GM18498 (cell line): Measurements from ENCODE around the gene NDUFS5.
"Not testable (repeated sequence)": the region's sequence is repeated elsewhere in the genome, so short reads cannot be mapped to it uniquely, and the experiment has no call there.

Experiments used
- ATAC-seq: cut with Tn5 transposase; IDR thresholded peaks from one replicate; pipeline ENCODE4 v1.9.1; 2021; ENCODE audit warnings: mild to moderate bottlenecking, moderate library complexity; ENCODE audit not compliant: unreplicated experiment

NDUFS5 gene

DNA sequence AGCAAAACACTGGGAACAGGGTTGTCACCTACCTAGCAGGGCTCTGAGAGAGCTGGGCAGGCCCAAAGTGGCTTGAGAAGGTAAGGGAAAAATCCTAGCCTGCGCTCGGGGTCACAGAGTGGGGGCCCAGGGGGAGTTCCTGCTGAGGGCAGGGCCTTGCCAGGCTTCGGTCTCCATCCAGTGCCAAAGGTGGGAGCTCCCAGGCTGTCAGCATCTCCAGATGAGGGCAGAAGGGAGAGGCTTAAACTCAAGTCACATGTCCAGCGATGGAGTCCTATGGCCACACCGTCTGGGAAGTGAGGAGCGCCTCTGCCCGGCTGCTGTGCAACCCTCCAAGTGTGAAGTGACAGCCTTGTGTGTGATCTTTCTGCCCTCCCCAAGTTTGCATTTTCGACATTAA, 11.2 kb upstream of the NDUFS5 start:
- not testable (repeated sequence) for ATAC-seq

DNA sequence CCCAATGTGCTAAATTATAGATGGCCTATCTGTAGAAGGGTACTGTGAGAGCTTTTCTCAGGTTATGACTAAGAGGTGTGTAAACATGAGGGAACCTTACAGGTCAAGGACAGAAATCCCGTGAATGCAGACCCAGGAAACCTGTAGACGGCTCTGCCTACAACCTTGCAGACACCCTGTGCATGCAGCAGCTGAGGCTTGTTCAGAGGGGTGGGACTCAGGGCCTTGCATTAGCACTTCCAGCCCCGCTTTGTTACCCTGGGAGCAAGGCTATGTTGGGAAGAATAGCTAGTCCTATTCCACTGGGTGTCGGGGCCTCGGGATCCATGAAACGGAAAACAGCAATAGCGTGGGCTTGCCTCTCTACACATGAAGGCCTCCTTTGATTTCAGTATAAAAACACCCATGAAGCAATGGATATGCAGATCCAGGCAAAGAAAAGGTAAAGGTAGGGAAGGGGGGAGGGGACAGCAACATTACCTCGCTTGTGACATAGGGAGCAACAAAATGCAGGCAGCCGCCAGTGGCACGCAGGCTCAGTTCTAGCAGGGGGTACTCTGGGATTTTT, 9.5 kb upstream of the NDUFS5 start:
- no peak for ATAC-seq

DNA sequence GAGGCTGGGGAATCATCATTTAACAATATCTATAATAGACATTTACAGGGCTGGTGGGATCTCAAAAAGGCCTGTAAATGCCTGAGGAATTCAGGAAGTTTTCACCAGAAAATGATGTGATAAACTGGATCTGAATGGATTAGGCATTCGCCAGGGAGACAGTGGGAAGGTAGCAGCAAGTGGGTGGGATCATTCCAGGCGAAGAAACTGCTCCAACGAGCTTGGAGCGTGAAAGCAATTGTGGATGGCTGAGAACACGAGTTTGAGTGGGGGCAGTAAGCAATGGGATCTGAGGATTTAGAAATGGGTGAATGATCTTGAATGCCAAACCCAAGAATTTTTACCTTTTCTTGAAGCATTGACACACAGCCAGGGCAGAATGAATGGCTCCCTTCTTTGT, 8.9 kb upstream of the NDUFS5 start:
- ATAC-seq: no peak

DNA sequence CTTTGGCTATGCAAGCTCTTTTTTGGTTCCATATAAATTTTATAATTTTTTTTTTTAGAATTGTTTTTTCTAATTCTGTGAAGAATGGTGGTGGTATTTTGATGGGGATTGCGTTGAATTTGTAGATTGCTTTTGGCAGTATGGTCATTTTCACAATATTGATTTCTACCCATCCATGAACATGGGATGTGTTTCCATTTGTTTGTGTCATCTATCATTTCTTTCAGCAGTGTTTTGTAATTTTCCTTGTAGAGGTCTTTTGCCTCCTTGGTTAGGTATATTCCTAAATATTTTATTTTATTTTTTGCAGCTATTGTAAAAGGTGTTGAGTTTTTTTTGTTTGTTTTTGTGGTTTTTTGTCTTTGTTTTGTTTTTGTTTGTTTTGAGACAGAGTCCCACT, 5.7 kb upstream of the NDUFS5 start:
- ATAC-seq: not testable (repeated sequence)

DNA sequence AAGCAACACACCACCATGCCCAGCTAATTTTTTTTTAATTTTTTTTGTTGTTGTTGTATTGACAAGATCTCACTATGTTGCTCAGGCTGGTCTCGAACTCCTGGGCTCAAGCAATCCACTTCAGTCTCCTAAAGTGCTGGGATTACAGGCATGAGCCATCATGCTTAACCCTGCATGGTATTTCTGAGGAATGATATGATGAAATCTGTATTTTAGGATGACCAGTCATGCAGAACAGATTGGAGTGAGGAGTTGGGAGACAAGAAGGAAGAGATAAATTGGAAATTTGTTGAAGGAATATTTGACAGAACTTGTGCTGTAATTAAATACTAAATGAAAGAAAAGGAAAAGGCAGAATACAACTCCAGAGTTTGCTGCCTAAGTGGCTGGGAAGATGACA, 4.7 kb upstream of the NDUFS5 start:
- no peak for ATAC-seq

DNA sequence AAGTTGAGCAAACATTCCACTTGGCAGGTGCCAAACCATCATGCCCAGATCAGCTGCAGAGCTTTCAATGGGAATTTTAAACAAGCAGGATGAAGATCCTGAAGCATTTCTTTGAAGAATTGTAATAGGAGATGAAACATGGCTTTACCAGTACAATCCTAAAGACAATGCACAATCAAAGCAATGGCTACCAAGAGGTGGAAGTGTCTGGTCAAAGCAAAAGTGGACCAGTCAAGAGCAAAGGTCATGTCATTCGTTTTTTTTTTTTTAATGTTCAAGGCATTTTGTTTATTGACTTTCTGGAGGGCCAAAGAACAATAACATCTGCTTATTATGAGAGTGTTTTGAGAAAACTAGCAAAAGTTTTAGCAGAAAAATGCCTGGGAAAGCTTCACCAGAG, 3.0 kb upstream of the NDUFS5 start:
- no peak for ATAC-seq

DNA sequence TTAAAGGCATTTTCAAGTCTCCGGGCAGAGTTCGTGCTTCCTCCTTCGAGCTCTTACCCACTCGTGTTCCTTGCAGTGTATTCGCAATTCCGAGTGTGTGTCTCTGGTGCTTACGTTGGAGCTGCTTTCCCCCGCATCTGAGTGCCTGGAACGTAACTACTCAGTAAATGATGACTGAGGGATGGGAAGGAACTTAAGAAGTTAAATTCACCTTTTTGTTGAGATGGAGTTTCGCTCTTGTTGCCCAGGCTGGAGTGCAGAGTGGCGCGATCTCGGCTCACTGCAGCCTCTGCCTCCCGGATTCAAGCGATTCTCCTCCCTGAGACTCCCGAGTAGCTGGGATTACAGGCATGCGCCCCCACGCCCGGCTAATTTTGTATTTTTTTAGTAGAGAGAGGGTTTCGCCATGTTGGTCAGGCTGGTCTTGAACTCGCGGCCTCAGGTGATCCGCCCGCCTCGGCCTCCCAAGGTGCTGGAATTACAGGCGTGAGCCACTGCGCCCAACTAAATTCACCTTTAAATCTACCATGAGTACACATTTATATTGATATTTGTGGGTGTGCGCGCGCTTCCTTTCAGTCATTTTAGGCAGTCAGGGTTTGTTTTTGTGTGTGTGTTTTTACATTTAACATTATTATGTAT, 837 bp downstream of the NDUFS5 start:
- no peak for ATAC-seq

DNA sequence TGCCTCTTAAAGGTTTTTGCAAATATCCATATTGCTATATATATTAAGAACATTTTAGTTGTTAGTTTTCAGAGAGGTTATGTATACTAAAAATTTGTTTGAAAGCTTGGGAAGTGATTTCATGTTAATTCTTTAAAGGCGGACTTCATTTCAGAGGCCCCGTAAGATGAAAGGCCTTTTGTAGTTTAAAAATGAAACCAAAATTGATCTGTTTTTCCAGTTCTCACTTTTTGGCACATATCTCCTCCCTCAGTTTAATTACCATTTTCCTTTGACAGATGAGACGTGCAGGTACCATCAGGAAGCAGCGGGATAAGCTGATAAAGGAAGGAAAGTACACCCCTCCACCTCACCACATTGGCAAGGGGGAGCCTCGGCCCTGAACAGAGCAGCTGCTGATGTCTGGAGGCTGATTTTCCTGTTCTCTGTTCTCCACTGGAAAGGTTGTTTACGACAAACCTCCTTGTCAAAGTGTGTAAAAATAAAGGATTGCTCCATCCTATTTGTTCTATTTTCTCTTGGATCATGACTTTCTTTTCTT, 8.0 kb downstream of the NDUFS5 start:
- ATAC-seq: no peak

DNA sequence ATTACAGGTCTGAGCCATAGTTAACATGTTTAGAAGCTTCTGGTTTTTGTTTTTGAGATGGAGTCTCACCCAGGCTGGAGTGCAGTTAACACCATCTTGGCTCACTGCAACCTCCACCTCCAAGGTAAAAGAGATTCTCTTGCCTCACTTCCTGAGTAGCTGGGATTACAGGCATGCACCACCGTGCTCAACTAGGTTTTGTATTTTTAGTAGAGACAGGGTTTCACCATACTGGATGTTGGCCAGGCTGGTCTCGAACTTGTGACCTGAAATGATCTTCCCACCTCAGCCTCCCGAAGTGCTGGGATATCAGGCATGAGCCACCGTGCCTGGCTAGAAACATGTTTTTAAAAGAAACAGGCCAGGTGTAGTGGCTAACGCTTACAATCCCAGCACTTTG, 10.5 kb downstream of the NDUFS5 start:
- ATAC-seq: no peak

DNA sequence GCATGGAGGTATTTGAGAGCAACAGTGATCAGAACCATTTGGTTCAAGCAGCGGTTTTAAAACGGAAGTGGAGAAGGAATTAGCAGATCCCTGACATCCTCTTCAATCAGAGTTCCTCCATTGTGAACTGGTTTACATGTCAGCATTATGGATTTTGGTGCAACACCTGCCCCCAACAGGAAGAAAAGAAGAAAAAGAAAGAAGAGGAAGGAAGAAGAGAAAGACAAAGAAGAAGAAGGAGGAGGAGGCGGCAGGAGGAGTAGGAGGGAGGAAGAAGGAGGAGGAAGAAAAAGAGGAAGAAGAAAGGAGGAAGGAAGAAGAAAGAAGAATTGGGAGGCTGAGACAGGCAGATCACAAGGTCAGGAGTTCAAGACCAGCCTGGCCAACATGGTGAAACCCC, 17.4 kb downstream of the NDUFS5 start:
- ATAC-seq: no peak

DNA sequence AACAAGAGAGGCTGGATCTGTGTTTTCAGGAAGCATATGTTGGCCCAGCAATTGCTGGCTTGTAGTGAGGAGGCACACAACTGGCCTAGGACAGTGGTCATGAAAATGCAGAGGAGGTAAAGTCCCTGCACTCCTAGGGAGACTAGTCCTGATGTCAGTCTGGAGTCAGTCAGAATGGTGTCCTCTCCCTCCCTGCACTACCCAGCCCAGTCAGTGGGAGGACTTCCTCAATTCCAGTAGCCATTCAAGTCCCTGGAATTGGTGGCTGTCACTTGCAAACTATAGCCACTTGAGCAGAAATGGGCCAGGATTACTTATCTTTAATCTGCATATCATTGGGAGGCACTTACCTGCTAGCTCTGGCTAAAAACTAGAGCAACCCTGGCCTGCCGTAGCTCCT, 18.6 kb downstream of the NDUFS5 start:
- ATAC-seq: no peak

DNA sequence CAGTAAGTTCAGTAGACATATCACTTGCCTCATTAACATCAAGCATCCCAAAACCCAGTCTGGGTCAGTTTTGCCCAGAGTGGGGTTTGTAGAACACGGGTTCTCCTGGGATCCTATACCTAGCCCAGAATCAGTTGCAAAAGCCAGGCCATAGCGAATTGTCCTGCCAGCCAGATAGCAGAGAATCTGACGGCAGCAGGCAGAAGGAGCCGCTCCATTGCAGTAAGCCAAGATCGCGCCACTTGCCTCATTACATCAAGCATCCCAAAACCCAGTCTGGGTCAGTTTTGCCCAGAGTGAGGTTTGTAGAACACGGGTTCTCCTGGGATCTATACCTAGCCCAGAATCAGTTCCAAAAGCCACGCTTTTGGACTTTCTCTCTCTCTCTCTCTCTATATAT, 19.1 kb downstream of the NDUFS5 start:
- ATAC-seq: no peak

DNA sequence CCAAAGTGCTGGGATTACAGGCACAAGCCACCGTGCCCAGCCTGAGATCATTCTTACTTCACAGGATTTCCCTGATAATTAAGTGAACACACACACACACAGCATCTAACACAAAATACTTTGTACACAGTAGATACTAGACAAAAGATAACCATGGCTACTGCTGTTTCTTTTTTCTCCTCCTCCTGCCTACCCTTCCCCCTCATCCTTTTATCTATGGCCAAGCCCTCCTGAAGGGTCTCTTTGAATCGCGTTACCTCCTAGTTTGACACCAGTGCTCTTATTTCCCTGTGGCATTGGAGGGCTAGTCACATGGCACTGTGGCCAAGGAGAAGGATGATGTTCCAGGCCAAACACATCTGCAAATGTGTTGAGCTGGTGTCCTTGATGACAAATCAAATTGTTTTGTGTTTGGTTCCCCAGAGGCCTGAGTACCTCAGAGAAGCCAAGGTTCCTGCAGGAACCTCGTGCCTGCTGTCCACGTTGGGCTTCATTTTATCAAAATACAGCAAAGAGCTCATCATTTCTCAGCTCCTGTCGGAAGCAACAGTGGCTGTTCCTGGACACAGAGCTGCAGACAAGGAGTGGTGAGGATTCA, 20.6 kb downstream of the NDUFS5 start:
- ATAC-seq: no peak

DNA sequence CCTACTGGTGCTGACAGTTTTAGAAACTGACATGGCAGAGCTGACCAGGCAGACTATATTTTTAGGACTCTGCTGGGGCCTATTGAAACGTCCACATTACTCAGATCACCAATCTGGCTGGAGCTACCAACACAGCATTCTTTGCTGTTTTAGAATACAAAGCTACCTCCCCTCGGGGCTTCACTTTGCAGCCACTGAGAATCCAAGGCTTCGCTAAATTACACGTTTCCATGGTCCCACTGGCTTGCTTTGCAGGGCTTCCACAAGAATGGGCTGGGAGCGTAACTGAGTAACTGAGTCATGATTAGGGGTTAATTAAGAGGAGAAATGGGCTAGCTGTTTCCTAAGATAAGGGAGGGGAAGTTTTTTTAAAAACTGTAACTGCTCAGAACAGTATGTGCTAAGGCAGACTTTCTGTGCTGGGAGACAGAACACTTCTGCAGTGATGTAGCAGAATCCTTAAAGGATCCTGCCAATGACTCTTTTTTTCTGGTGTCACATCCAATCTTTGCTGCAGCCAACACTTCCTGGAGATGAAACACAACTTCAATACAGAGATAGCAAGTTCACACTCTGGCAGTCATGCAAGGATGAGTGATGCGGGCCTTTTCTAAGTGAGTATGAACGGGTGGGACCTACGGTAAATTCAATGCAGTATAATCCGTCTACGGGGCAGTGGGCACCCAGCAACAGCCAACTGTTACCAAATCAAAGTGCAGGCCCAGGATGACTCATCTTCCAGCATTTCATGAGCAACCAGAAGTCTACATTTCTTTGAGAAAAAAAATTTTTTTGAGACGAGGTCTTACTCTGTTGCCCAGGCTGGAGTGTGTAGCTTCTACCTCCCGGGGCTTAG, 21.5 kb downstream of the NDUFS5 start:
- ATAC-seq: no peak

DNA sequence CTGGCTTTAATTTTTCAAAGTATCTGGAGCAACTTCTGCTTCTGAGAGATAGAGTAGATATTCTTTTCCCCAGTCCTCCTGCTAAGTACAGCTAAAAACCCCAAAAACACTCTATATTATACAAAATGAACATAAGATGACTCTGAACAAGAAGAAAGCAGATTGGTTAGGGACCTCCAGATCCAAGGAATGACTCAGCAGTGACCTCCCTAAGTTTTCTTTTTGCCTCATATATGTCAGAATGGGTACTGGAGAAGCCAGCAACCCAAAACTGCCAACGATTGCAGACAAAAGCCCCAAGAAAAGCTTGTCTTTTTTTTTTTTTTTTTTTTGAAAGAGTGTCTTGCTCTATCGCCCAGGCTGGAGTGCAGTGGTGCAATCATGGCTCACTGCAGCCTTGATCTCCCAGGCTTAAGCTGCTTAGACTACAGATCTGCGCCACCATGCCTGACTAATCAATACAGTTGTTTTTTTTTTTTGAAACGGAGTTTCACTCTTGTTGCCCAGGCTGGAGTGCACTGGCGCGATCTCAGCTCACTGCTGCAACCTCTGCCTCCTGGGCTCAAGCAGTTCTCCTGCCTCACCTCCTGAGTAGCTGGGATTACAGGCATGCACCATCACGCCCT, 22.7 kb downstream of the NDUFS5 start:
- no peak for ATAC-seq

DNA sequence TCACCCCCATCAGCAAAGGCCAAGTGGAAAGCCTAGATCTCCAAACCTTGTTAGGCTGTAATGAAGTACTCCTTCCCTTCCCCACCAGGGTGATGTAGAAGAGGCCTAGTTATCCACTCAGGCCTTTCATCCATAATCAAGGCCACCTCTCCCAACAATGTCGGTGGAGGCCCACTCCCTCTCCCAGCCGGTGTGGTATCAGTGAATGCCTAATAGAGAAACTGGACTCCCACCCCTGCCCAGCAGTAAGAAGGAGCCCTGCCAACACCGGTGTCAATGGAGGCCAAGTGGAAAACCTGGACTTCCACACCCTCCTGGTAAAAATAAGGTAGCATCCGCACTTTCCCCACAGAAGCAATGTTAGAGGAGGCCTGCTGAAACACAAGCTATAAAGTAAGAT, 23.9 kb downstream of the NDUFS5 start:
- ATAC-seq: no peak

DNA sequence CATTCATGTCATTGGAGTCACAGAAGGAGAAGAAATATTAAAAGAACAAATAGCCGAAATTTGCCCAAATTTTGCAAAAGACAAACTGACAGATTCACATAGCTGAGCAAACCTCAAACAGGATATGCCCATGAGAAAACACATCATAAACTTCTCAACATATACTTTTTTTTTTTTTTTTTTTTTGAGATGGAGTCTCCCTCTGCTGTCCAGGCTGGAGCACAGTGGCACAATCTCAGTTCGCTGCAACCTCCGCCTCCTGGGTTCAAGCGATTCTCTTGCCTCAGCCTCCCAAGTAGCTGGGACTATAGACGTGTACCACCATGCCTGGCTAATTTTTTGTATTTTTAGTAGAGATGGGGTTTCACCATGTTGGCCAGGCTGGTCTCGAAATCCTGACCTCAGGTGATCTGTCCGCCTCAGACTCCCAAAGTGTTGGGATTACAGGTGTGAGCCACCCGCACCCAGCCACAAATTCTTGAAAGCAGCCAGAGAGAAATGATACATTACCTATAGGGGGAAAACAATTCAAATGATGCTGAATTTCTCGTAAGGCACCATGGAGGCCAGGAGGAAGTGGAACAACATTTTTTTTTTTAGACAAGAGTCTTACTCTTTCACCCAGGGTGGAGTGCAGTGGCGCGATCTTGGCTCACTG, 25.2 kb downstream of the NDUFS5 start:
- ATAC-seq: not testable (repeated sequence)

DNA sequence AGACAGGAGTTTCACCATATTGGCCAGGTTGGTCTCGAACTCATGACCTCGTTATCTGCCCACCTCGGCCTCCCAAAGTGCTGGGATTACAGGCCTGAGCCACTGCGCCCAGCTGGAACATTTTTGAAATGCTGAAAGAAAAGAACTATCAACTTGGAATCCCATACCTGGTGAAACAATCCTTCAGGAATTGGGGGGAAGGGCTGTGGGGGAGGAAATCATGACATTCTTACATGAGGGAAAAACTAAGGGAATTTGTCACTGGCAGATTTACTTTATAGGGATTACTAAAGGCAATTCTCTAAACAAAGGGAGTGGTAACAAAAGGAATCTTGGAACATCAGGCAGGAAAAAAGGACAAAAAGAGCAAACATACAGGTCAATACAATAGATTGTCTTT, 25.8 kb downstream of the NDUFS5 start:
- no peak for ATAC-seq

DNA sequence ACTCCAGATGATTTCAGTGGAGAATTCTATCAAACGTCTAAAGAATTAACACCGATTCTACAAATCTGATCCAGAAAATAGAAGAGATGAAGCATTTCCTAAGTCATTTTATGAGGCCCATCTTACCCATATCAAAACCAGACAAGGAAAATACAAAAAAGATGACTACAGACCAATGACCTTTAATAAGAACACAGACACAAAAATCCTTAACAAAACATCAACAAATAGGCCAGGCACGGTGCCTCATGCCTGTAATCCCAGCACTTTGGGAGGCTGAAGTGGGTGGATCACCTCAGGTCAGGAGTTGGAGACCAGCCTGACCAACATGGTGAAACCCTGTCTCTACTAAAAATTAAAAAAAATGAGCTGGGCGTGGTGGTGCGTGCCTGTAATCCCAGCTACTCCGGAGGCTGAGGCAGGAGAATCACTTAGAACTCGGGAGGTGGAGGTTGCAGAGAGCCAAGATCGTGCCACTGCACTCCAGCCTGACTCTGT, 29.1 kb downstream of the NDUFS5 start:
- not testable (repeated sequence) for ATAC-seq

DNA sequence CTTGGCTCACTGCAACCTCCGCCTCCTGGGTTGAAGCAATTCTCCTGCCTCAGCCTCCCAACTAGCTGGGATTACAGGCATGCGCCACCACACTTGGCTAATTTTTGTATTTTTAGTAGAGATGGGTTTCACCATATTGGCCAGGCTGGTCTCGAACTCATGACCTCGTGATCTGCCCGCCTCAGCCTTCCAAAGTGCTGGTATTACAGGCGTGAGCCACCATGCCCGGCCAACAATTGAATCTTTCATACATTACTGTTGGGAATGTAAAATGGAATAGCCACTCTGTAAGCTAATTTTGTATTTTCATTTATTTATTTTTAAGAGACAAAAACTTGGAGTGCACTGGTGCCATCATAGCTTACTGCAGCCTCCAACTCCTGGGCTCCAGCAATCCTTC, 35.4 kb downstream of the NDUFS5 start:
- ATAC-seq: not testable (repeated sequence)
